ENCODE results near the gene RBKS. TPM values are rescaled to one million over a fixed set of nuclear protein-coding genes. Genes with fewer than 3 reads are reported as not detected.

RBKS gene
- total RNA-seq, 2 experiments from 2014 or later = 2.6 to 3.0 TPM

- Histone ChIP-seq H3K36me3 (ENCODE audit: insufficient read depth, low read length) (no peaks in the 10 kb centered on the region), H3K27ac (ENCODE audit: low read depth in 1 of 2, low read length in 2 of 2) (no peak overlapping the region), H3K9me3 (ENCODE audit: control insufficient read depth in 1 of 2, insufficient read depth in 1 of 2, low read length in 2 of 2) (no peaks in the 10 kb centered on the region), H3K4me1 (ENCODE audit: insufficient read depth, low read length) (no peaks in the 10 kb centered on the region), H3K27me3 (ENCODE audit: control insufficient read depth in 1 of 2, insufficient read depth in 2 of 2, low read length in 2 of 2) (no peaks in the 10 kb centered on the region), H3K4me3 (ENCODE audit: low read length) (no peak overlapping the region)
- H3K4me1 Mint-ChIP-seq (ENCODE audit: low read depth) = no peaks in the 10 kb centered on the region
- ChIA-PET POLR2A (interaction anchor here (0.6 kb wide), 1 partner anchor 294 kb away, joined by 3 read pairs; no protein-coding TSS in a partner anchor), CTCF (no interaction called here)
- no peak for DNase-seq
- no peaks in the 10 kb centered on the region for H3K36me3 Mint-ChIP-seq (ENCODE audit: low read depth)
- no peak overlapping the region for H3K4me3 Mint-ChIP-seq
- H3K27me3 Mint-ChIP-seq = no peaks in the 10 kb centered on the region
- no peak for TF ChIP-seq CTCF (IDR thresholded peaks at IDR 0.05)
- intact Hi-C loops (cut with DNase I, micrococcal nuclease) = no loop called here
- no peak for ATAC-seq (ENCODE audit: poor library complexity)
- H3K27ac Mint-ChIP-seq = no peak overlapping the region
- H3K9me3 Mint-ChIP-seq = no peaks in the 10 kb centered on the region
Observed at GRCh38 chr2:27799646-27800010, 90.6 kb downstream of the RBKS start.

- no peaks in the 10 kb centered on the region for H3K4me1 ChIP-seq (ENCODE audit: insufficient read depth, low read length)
- Mint-ChIP-seq H3K9me3 (no peaks in the 10 kb centered on the region), H3K27me3 (no peaks in the 10 kb centered on the region), H3K36me3 (ENCODE audit: low read depth) (no peaks in the 10 kb centered on the region), H3K4me1 (ENCODE audit: low read depth) (no peaks in the 10 kb centered on the region), H3K4me3 (no peak overlapping the region), H3K27ac (no peak overlapping the region)
- no peak overlapping the region for H3K4me3 ChIP-seq (ENCODE audit: low read length)
- ATAC-seq (ENCODE audit: poor library complexity) (no peak), DNase-seq (peak in 1 of 14 experiments; percentile 18)
- no peak overlapping the region for H3K27ac ChIP-seq (ENCODE audit: low read depth in 1 of 2, low read length in 2 of 2)
- ChIA-PET POLR2A (interaction anchor here (0.6 kb wide), 1 partner anchor 294 kb away, joined by 3 read pairs; no protein-coding TSS in a partner anchor), CTCF (no interaction called here)
- no peaks in the 10 kb centered on the region for H3K36me3 ChIP-seq (ENCODE audit: insufficient read depth, low read length)
- no peak for TF ChIP-seq CTCF (IDR thresholded peaks at IDR 0.05)
- no peaks in the 10 kb centered on the region for H3K27me3 ChIP-seq (ENCODE audit: control insufficient read depth in 1 of 2, insufficient read depth in 2 of 2, low read length in 2 of 2)
- intact Hi-C loops (cut with DNase I, micrococcal nuclease) = no loop called here
- no peaks in the 10 kb centered on the region for H3K9me3 ChIP-seq (ENCODE audit: control insufficient read depth in 1 of 2, insufficient read depth in 1 of 2, low read length in 2 of 2)
Observed at GRCh38 chr2:27798948-27799645, 91.1 kb downstream of the RBKS start.

- no peaks in the 10 kb centered on the region for H3K9me3 Mint-ChIP-seq
- no peaks in the 10 kb centered on the region for H3K27me3 Mint-ChIP-seq
- ChIA-PET CTCF (no interaction called here), POLR2A (no interaction called here)
- intact Hi-C loops (cut with DNase I, micrococcal nuclease) = no loop called here
- ATAC-seq (ENCODE audit: poor library complexity) (no peak), DNase-seq (peak in 2 of 14 experiments; percentile 18 to 26)
- no peaks in the 10 kb centered on the region for H3K36me3 Mint-ChIP-seq (ENCODE audit: low read depth)
- Histone ChIP-seq H3K9me3 (ENCODE audit: control insufficient read depth in 1 of 2, insufficient read depth in 1 of 2, low read length in 2 of 2) (no peaks in the 10 kb centered on the region), H3K36me3 (ENCODE audit: insufficient read depth, low read length) (no peaks in the 10 kb centered on the region), H3K4me1 (ENCODE audit: insufficient read depth, low read length) (no peaks in the 10 kb centered on the region), H3K27ac (ENCODE audit: low read depth in 1 of 2, low read length in 2 of 2) (no peak overlapping the region), H3K4me3 (ENCODE audit: low read length) (no peak overlapping the region), H3K27me3 (ENCODE audit: control insufficient read depth in 1 of 2, insufficient read depth in 2 of 2, low read length in 2 of 2) (no peaks in the 10 kb centered on the region)
- H3K4me1 Mint-ChIP-seq (ENCODE audit: low read depth) = no peaks in the 10 kb centered on the region
- H3K27ac Mint-ChIP-seq = no peak overlapping the region
- no peak for TF ChIP-seq CTCF (IDR thresholded peaks at IDR 0.05)
- H3K4me3 Mint-ChIP-seq = no peak overlapping the region
Observed at GRCh38 chr2:27798486-27798885, 91.7 kb downstream of the RBKS start.

Measured in CD4-positive, alpha-beta T cell (primary cell).